Neuronal stem cell (in vitro differentiated cells): ENCODE results near the gene NEGR1.

Experiments used
- DNase-seq: peaks from one replicate; pipeline ENCODE4 v3.0.0-alpha.2; 2013; ENCODE audit warnings: low spot score
- H2AFZ ChIP-seq: one replicate; pipeline ENCODE4 v1.6.1; 2013; ENCODE audit warnings: mild to moderate bottlenecking, low read length, inconsistent platforms
- H2AK5ac ChIP-seq: 2 replicates; pipeline ENCODE4 v1.6.1; 2013; ENCODE audit warnings: low read depth, mild to moderate bottlenecking, inconsistent platforms, low read length, moderate library complexity, mixed read lengths
- H2BK120ac ChIP-seq: 2 replicates; pipeline ENCODE4 v1.6.1; 2013; ENCODE audit warnings: low read depth, mild to moderate bottlenecking, inconsistent platforms, low read length, moderate library complexity, mixed read lengths
- H2BK12ac ChIP-seq: one replicate; pipeline ENCODE4 v1.6.1; 2013; ENCODE audit warnings: low read length, inconsistent platforms
- H2BK15ac ChIP-seq: 2 replicates; pipeline ENCODE4 v1.6.1; 2013; ENCODE audit warnings: mild to moderate bottlenecking, low read length, inconsistent platforms, mixed read lengths
- H2BK5ac ChIP-seq: one replicate; pipeline ENCODE4 v1.6.1; 2013; ENCODE audit warnings: inconsistent platforms, mild to moderate bottlenecking, low read length, moderate library complexity
- H3K14ac ChIP-seq: one replicate; pipeline ENCODE4 v1.6.1; 2013; ENCODE audit warnings: low read length, inconsistent platforms
- H3K18ac ChIP-seq: 2 replicates; pipeline ENCODE4 v1.6.1; 2013; ENCODE audit warnings: low read length, inconsistent platforms
- H3K23ac ChIP-seq: 2 replicates; pipeline ENCODE4 v1.6.1; 2013; ENCODE audit warnings: low read depth, mild to moderate bottlenecking, mixed read lengths, low read length, inconsistent platforms; ENCODE audit not compliant: poor library complexity
- H3K27ac ChIP-seq: replicated peaks from 3 replicates; pipeline ENCODE4 v1.5.1; 2013; ENCODE audit warnings: low read length, inconsistent platforms
- H3K27me3 ChIP-seq, 3 experiments: 2 replicates each; pipeline ENCODE4 v1.6.1; 2013; ENCODE audit warnings: low read length in 3 of 3, mild to moderate bottlenecking in 2 of 3, inconsistent platforms in 1 of 3, low read depth in 1 of 3, mixed read lengths in 1 of 3, moderate library complexity in 1 of 3; ENCODE audit not compliant: control insufficient read depth in 3 of 3, insufficient read depth in 3 of 3
- H3K36me3 ChIP-seq, 2 donors: replicated peaks in 1 of 2; 2 replicates each; pipeline ENCODE4 v1.6.1; 2013; ENCODE audit warnings: low read length in 2 of 2; ENCODE audit not compliant: control insufficient read depth in 2 of 2, insufficient read depth in 2 of 2
- H3K4ac ChIP-seq: 2 replicates; pipeline ENCODE4 v1.6.1; 2013; ENCODE audit warnings: inconsistent platforms, mild to moderate bottlenecking, low read length, moderate library complexity
- H3K4me1 ChIP-seq, 2 donors: 1 replicate in 1 of 2; 2 replicates in 1 of 2; pipeline ENCODE4 v1.6.1; 2013; ENCODE audit warnings: low read length in 2 of 2, low read depth in 1 of 2; ENCODE audit not compliant: control insufficient read depth in 2 of 2, insufficient read depth in 1 of 2
- H3K4me2 ChIP-seq: one replicate; pipeline ENCODE4 v1.6.1; 2013; ENCODE audit warnings: mild to moderate bottlenecking, low read length, inconsistent platforms; ENCODE audit not compliant: insufficient read depth, poor library complexity, severe bottlenecking
- H3K4me3 ChIP-seq, 2 donors: 2 replicates each; pipeline ENCODE4 v1.5.1; 2013; ENCODE audit warnings: low read length in 2 of 2, mild to moderate bottlenecking in 2 of 2, inconsistent platforms in 1 of 2, moderate library complexity in 1 of 2
- H3K79me1 ChIP-seq: one replicate; pipeline ENCODE4 v1.6.1; 2013; ENCODE audit warnings: low read depth, mild to moderate bottlenecking, inconsistent platforms, low read length, moderate library complexity
- H3K9ac ChIP-seq: one replicate; pipeline ENCODE4 v1.6.1; 2013; ENCODE audit warnings: mild to moderate bottlenecking, low read depth, low read length, inconsistent platforms; ENCODE audit not compliant: poor library complexity
- H3K9me3 ChIP-seq, 2 donors: replicated peaks in 1 of 2; 2 replicates each; pipeline versions ENCODE3 to v1.6.1; 2013; ENCODE audit warnings: low read length in 2 of 2, mild to moderate bottlenecking in 2 of 2, inconsistent platforms in 1 of 2, low read depth in 1 of 2, mixed read lengths in 1 of 2, moderate library complexity in 1 of 2; ENCODE audit not compliant: control insufficient read depth in 2 of 2, insufficient read depth in 1 of 2
- H4K8ac ChIP-seq: one replicate; pipeline ENCODE4 v1.6.1; 2013; ENCODE audit warnings: low read depth, mild to moderate bottlenecking, inconsistent platforms, low read length, moderate library complexity
- H4K91ac ChIP-seq: one replicate; pipeline ENCODE4 v1.6.1; 2013; ENCODE audit warnings: low read length, low read depth, mild to moderate bottlenecking, inconsistent platforms; ENCODE audit not compliant: poor library complexity
- WGBS, 2 donors: extraction: QIAGEN DNeasy Blood & Tissue Kit; methylation state at CpG; one replicate each; pipeline ENCODE4 v1.1.7; 2013; ENCODE audit warnings: missing lambda C conversion rate in 2 of 2, mixed read lengths in 1 of 2; ENCODE audit not compliant: insufficient read length in 2 of 2, insufficient replicate concordance in 1 of 2; ENCODE audit errors: extremely low coverage in 2 of 2; 5-methylcytosine and 5-hydroxymethylcytosine counted together

The NEGR1 gene

GRCh38 chr1:71618191-71618590 lies 664.1 kb downstream of the NEGR1 start:
- H3K27ac ChIP-seq = no peak overlapping the region
- no peak overlapping the region for H2AFZ ChIP-seq
- H3K4ac ChIP-seq = no peak overlapping the region
- no peak for DNase-seq
- no peak overlapping the region for H3K4me2 ChIP-seq
- H3K4me1 ChIP-seq = no peaks in the 10 kb centered on the region
- no peak overlapping the region for H3K14ac ChIP-seq
- no peaks in the 10 kb centered on the region for H3K27me3 ChIP-seq
- no peak overlapping the region for H3K4me3 ChIP-seq
- no peak overlapping the region for H3K9ac ChIP-seq
- no peak overlapping the region for H2BK5ac ChIP-seq
- no peak overlapping the region for H3K18ac ChIP-seq
- no CpG with 5 or more reads among the region's 4 CpGs for WGBS, 2 donors
- no peak overlapping the region for H4K91ac ChIP-seq
- H2BK12ac ChIP-seq = no peak overlapping the region
- no peaks in the 10 kb centered on the region for H3K79me1 ChIP-seq
- no peaks in the 10 kb centered on the region for H3K9me3 ChIP-seq
- no peak overlapping the region for H2BK15ac ChIP-seq
- no peak overlapping the region for H4K8ac ChIP-seq
- no peaks in the 10 kb centered on the region for H3K36me3 ChIP-seq
- H2BK120ac ChIP-seq = no peak overlapping the region
- H3K23ac ChIP-seq = no peak overlapping the region
- no peak overlapping the region for H2AK5ac ChIP-seq

DNA sequence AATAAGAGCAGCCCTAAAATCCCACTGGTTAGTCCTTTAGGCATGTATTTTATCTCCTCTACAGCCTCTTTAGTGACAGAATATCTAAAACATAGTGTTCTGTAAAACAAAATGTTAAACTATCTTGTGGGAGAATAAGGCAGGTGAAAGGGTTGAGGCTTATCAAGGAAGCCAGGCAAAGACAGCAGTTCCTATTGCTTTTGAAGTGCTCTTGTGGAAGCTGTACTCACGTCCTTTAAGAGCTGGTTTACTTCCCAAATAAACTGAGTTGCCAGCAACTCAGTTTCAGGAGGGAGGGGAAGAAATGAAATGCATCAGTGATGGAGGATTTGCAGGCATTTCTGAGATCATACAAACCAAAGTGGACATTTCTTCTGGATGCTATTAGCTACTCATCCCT lies 671.9 kb downstream of the NEGR1 start:
- H2AFZ ChIP-seq = no peak overlapping the region
- H3K36me3 ChIP-seq = no peaks in the 10 kb centered on the region
- H3K23ac ChIP-seq = no peak overlapping the region
- DNase-seq = no peak
- H2BK5ac ChIP-seq = no peak overlapping the region
- H2BK15ac ChIP-seq = no peak overlapping the region
- H4K91ac ChIP-seq = no peak overlapping the region
- H3K79me1 ChIP-seq = no peaks in the 10 kb centered on the region
- H3K27ac ChIP-seq = no peak overlapping the region
- no peak overlapping the region for H2BK12ac ChIP-seq
- no peak overlapping the region for H3K14ac ChIP-seq
- H4K8ac ChIP-seq = no peak overlapping the region
- H3K9me3 ChIP-seq = peaks cover 0 to 2% of the 10 kb centered on the region in 2 donors
- H3K27me3 ChIP-seq = no peaks in the 10 kb centered on the region
- H3K4me1 ChIP-seq = no peaks in the 10 kb centered on the region
- H3K4ac ChIP-seq = no peak overlapping the region
- no peak overlapping the region for H3K9ac ChIP-seq
- no peak overlapping the region for H3K4me2 ChIP-seq
- WGBS, 2 donors = no CpG with 5 or more reads among the region's 1 CpG
- no peak overlapping the region for H2BK120ac ChIP-seq
- H3K4me3 ChIP-seq = no peak overlapping the region
- H3K18ac ChIP-seq = no peak overlapping the region
- no peak overlapping the region for H2AK5ac ChIP-seq

DNA sequence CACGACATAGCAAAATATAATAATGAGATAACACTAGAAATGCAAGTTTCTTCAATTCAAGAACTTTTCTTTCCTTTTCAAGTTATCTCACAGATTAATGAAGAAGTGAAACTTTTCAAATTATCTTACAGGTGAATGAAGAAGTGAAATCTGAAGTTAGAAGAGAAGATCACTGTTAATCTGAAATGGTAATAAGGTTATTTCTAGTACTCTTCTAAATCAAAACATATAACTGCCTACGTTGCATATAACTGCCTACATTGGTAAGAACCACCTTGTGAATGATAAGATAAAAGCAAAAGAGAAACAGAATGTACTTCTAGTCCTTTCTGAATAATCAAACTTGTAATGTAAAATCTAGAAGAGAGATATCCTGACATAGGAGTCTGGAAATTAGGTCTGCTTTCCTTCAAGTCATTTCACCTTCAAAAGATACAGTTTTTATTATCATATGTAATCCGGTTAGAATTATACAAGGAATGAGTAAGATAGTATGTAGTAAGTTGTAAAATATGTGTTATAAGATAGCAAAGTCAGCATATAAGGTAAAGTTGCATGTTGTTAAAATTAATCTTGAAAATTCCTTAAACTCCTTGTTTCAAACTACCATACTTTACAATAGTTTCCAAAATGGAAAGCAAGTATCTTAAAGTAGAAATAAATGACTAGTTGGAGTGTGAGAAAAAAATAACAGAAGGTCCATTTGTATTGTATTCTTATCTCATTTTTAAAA lies 679.1 kb downstream of the NEGR1 start:
- no peak overlapping the region for H3K9ac ChIP-seq
- no peaks in the 10 kb centered on the region for H3K4me1 ChIP-seq
- no peak overlapping the region for H4K91ac ChIP-seq
- no peaks in the 10 kb centered on the region for H3K27me3 ChIP-seq
- H3K79me1 ChIP-seq = no peaks in the 10 kb centered on the region
- 100% methylated on average over 1 of the region's 3 CpGs; no CpG with 5 or more reads in 1 of the 2 donors for WGBS, 2 donors
- H2BK12ac ChIP-seq = no peak overlapping the region
- DNase-seq = no peak
- no peaks in the 10 kb centered on the region for H3K36me3 ChIP-seq
- no peak overlapping the region for H2AK5ac ChIP-seq
- no peak overlapping the region for H2BK5ac ChIP-seq
- H3K4me2 ChIP-seq = no peak overlapping the region
- H3K9me3 ChIP-seq = peaks cover 2 to 6% of the 10 kb centered on the region in 2 donors
- H3K23ac ChIP-seq = no peak overlapping the region
- H3K18ac ChIP-seq = no peak overlapping the region
- no peak overlapping the region for H3K14ac ChIP-seq
- no peak overlapping the region for H3K4ac ChIP-seq
- no peak overlapping the region for H3K4me3 ChIP-seq
- H2BK15ac ChIP-seq = no peak overlapping the region
- no peak overlapping the region for H2AFZ ChIP-seq
- no peak overlapping the region for H4K8ac ChIP-seq
- H2BK120ac ChIP-seq = no peak overlapping the region
- no peak overlapping the region for H3K27ac ChIP-seq

DNA sequence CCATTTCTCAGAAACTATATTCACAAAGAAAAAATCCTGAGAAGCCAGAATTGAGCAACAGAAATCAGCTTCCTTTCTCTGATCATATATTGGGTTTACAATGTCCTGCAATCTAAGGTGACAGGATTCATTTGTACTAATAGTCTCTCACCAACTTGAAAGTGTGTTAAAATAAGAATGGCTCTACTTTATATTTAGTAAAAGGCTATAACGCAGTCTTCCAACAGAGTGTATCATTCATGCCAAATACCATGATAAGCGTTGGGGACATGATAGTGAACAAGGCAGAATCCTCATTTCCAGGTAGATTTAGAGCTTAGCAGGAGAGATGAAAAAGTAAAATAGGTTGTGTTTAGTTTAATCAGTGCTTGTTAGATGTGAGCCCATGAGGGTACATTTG lies 682.3 kb downstream of the NEGR1 start:
- H3K36me3 ChIP-seq = no peaks in the 10 kb centered on the region
- no peak for DNase-seq
- H2BK120ac ChIP-seq = no peak overlapping the region
- H2BK5ac ChIP-seq = no peak overlapping the region
- no peak overlapping the region for H4K91ac ChIP-seq
- no peak overlapping the region for H3K14ac ChIP-seq
- H2AK5ac ChIP-seq = no peak overlapping the region
- no peak overlapping the region for H3K4me3 ChIP-seq
- H3K79me1 ChIP-seq = no peaks in the 10 kb centered on the region
- H3K23ac ChIP-seq = no peak overlapping the region
- H2BK15ac ChIP-seq = no peak overlapping the region
- no peak overlapping the region for H3K27ac ChIP-seq
- H2BK12ac ChIP-seq = no peak overlapping the region
- no peak overlapping the region for H2AFZ ChIP-seq
- no peaks in the 10 kb centered on the region for H3K27me3 ChIP-seq
- no peak overlapping the region for H3K9ac ChIP-seq
- H3K4me1 ChIP-seq = no peaks in the 10 kb centered on the region
- H3K9me3 ChIP-seq = peaks cover 0 to 6% of the 10 kb centered on the region in 2 donors
- no peak overlapping the region for H3K4ac ChIP-seq
- WGBS, 2 donors = no CpG with 5 or more reads among the region's 2 CpGs
- no peak overlapping the region for H3K4me2 ChIP-seq
- H4K8ac ChIP-seq = no peak overlapping the region
- no peak overlapping the region for H3K18ac ChIP-seq
